Breast epithelium (tissue), 3 donors: Measurements from ENCODE around the gene TSSC4.

Experiments
- POLR2A ChIP-seq: fragments of 450-650 bp; IDR thresholded peaks from one replicate; pipeline ENCODE4 v1.6.1; 2016; ENCODE audit warnings: antibody characterized with exemption, mild to moderate bottlenecking, moderate library complexity
- TF ChIP-seq, protein P1 (sequence below), 3 donors: fragments of 450-650 bp; IDR thresholded peaks; one replicate each; pipeline ENCODE4 v1.5.1; 2016 to 2017; ENCODE audit warnings: antibody characterized with exemption in 3 of 3, mild to moderate bottlenecking in 3 of 3, moderate library complexity in 3 of 3

DNA sequence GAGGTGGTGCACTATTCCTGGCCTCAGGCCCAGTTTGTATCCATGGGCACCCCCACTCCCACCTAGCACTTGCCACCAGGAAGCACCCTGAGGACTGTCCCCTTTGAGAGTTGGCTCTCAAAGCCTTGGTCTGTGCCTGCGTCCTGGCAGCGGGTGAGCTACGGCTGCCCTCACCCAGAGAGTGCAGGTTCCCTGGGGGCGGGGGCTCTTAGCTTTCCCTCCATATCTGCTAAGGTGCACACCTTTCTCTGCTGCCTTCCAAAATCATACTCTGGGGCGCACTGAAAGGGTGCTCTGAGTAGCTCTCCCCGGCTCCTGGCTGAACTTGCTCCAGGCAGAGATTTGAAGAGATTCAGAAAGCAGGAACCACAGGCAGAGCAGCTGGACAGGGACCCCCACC is 51.4 kb downstream of the TSSC4 start:
- TF ChIP-seq POLR2A, result no peak
- TF ChIP-seq, protein P1, sequence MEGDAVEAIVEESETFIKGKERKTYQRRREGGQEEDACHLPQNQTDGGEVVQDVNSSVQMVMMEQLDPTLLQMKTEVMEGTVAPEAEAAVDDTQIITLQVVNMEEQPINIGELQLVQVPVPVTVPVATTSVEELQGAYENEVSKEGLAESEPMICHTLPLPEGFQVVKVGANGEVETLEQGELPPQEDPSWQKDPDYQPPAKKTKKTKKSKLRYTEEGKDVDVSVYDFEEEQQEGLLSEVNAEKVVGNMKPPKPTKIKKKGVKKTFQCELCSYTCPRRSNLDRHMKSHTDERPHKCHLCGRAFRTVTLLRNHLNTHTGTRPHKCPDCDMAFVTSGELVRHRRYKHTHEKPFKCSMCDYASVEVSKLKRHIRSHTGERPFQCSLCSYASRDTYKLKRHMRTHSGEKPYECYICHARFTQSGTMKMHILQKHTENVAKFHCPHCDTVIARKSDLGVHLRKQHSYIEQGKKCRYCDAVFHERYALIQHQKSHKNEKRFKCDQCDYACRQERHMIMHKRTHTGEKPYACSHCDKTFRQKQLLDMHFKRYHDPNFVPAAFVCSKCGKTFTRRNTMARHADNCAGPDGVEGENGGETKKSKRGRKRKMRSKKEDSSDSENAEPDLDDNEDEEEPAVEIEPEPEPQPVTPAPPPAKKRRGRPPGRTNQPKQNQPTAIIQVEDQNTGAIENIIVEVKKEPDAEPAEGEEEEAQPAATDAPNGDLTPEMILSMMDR (IDR thresholded peaks at IDR 0.05), result no peak
